ENCODE data around the gene ATP8A1.

DNA sequence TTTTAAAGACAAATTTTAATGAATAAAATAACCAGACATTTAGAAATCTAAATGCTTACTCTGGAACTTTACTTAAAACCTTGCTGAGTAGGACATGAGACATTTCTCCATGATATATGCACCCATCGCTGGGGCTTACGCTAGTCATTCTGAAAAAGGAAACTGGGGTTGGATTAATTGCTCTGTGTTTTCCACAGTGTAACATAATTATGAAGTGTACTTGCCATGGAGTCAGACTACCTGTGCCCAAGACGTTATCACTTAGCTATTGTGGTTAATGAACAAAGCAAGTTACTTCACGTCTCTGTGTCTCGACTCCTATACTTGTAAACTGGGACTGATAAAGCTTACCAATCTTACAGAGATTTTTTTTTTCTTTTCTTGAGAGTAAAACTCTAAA lies 211.9 kb downstream of the ATP8A1 start:
- TF ChIP-seq, protein P1, sequence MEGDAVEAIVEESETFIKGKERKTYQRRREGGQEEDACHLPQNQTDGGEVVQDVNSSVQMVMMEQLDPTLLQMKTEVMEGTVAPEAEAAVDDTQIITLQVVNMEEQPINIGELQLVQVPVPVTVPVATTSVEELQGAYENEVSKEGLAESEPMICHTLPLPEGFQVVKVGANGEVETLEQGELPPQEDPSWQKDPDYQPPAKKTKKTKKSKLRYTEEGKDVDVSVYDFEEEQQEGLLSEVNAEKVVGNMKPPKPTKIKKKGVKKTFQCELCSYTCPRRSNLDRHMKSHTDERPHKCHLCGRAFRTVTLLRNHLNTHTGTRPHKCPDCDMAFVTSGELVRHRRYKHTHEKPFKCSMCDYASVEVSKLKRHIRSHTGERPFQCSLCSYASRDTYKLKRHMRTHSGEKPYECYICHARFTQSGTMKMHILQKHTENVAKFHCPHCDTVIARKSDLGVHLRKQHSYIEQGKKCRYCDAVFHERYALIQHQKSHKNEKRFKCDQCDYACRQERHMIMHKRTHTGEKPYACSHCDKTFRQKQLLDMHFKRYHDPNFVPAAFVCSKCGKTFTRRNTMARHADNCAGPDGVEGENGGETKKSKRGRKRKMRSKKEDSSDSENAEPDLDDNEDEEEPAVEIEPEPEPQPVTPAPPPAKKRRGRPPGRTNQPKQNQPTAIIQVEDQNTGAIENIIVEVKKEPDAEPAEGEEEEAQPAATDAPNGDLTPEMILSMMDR (IDR thresholded peaks at IDR 0.05; ENCODE audit: low read depth, low read length, poor library complexity, severe bottlenecking) = no peak
- no peak for TF ChIP-seq EZH2phosphoT487 (IDR thresholded peaks at IDR 0.05; ENCODE audit: borderline replicate concordance, low read length)
